Esophagus (tissue), 2 donors: ENCODE results near the gene PITPNC1. TPM values are rescaled to one million over a fixed set of nuclear protein-coding genes. Genes with fewer than 3 reads are reported as not detected.
"Not testable (repeated sequence)": the region's sequence is repeated elsewhere in the genome, so short reads cannot be mapped to it uniquely, and the experiment has no call there.

Experiments
- H3K27ac ChIP-seq, 2 donors: one replicate each; pipeline ENCODE4 v1.5.1; 2013; ENCODE audit warnings: low read depth in 2 of 2, mild to moderate bottlenecking in 2 of 2, inconsistent platforms in 1 of 2, low read length in 1 of 2, moderate library complexity in 1 of 2
- H3K27me3 ChIP-seq, 2 donors: one replicate each; pipeline ENCODE4 v1.6.1; 2013; ENCODE audit warnings: low read length in 2 of 2, control low read depth in 1 of 2, mild to moderate bottlenecking in 1 of 2; ENCODE audit not compliant: insufficient read depth in 2 of 2, control insufficient read depth in 1 of 2
- H3K36me3 ChIP-seq, 2 donors: one replicate each; pipeline ENCODE4 v1.6.1; 2013; ENCODE audit warnings: low read length in 1 of 2; ENCODE audit not compliant: control insufficient read depth in 2 of 2, insufficient read depth in 2 of 2
- H3K4me1 ChIP-seq, 2 donors: one replicate each; pipeline ENCODE4 v1.6.1; 2013; ENCODE audit warnings: low read length in 1 of 2; ENCODE audit not compliant: control insufficient read depth in 2 of 2, insufficient read depth in 2 of 2
- H3K4me3 ChIP-seq, 2 donors: one replicate each; pipeline ENCODE4 v1.5.1; 2013; ENCODE audit warnings: low read length in 2 of 2, mild to moderate bottlenecking in 2 of 2, low read depth in 1 of 2, moderate library complexity in 1 of 2
- H3K9me3 ChIP-seq, 2 donors: one replicate each; pipeline ENCODE4 v1.6.1; 2013; ENCODE audit warnings: mild to moderate bottlenecking in 2 of 2, low read depth in 1 of 2, low read length in 1 of 2, moderate library complexity in 1 of 2; ENCODE audit not compliant: control insufficient read depth in 2 of 2, insufficient read depth in 1 of 2
- WGBS, 2 donors: extraction: QIAGEN DNeasy Blood & Tissue Kit; methylation state at CpG; one replicate each; pipeline ENCODE4 v1.1.7; 2013; 5-methylcytosine and 5-hydroxymethylcytosine counted together
- polyA plus RNA-seq, 2 donors: library from polyadenylated mRNA; stranded (reverse); fragments of 200-250 nt; gene quantifications; one replicate each; pipeline ENCODE4 v1.2.3, GENCODE V29; 2013
- donor health status: healthy with polysubstance abuse.
- donor health status: Bipolar disorder and iron deficiency.

The PITPNC1 gene
- polyA plus RNA-seq, 2 donors = 7.9 to 9.6 TPM

- no peaks in the 10 kb centered on the region for H3K36me3 ChIP-seq
- WGBS, 2 donors = 0 to 1% methylated on average over 53 to 72 of the region's 72 CpGs
- H3K27ac ChIP-seq = peak overlapping the region; percentile 80 to 84
- no peaks in the 10 kb centered on the region for H3K27me3 ChIP-seq
- no peaks in the 10 kb centered on the region for H3K4me1 ChIP-seq
- no peaks in the 10 kb centered on the region for H3K9me3 ChIP-seq
- peak overlapping the region; percentile 71 to 81 for H3K4me3 ChIP-seq
These were observed 1.6 kb downstream of the PITPNC1 start for GRCh38 chr17:67378454-67379250.

DNA sequence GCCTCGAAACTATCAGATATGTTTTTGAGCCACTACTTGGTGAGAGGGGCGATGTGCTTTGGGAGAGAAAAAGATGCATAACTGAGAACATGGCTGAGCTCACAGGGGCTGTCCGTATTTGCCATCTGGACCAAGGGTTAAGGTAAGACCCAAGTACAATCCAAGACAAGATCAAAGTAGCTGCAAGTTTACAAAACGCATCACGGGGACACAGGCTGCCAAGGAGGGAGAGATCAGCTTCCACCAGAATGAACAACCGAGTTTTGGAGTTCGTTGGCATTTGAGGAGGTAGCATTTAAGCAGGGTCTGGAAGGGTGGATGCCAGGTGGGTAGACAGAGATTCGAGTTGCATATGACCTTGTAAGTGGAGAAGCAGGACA lies 2.2 kb downstream of the PITPNC1 start:
- no peaks in the 10 kb centered on the region for H3K27me3 ChIP-seq
- H3K4me3 ChIP-seq = peak overlapping the region; percentile 71 to 81
- no peaks in the 10 kb centered on the region for H3K36me3 ChIP-seq
- no peaks in the 10 kb centered on the region for H3K9me3 ChIP-seq
- H3K4me1 ChIP-seq = no peaks in the 10 kb centered on the region
- 59 to 60% methylated on average over 8 of the region's 8 CpGs for WGBS, 2 donors
- H3K27ac ChIP-seq = peak overlapping the region; percentile 80 to 84

- WGBS, 2 donors = 64 to 76% methylated on average over 1 of the region's 1 CpG
- no peaks in the 10 kb centered on the region for H3K4me1 ChIP-seq
- no peaks in the 10 kb centered on the region for H3K9me3 ChIP-seq
- no peak overlapping the region for H3K4me3 ChIP-seq
- H3K27me3 ChIP-seq = no peaks in the 10 kb centered on the region
- H3K27ac ChIP-seq = no peak overlapping the region
- no peaks in the 10 kb centered on the region for H3K36me3 ChIP-seq
These were observed 4.8 kb downstream of the PITPNC1 start for GRCh38 chr17:67381929-67382257.

DNA sequence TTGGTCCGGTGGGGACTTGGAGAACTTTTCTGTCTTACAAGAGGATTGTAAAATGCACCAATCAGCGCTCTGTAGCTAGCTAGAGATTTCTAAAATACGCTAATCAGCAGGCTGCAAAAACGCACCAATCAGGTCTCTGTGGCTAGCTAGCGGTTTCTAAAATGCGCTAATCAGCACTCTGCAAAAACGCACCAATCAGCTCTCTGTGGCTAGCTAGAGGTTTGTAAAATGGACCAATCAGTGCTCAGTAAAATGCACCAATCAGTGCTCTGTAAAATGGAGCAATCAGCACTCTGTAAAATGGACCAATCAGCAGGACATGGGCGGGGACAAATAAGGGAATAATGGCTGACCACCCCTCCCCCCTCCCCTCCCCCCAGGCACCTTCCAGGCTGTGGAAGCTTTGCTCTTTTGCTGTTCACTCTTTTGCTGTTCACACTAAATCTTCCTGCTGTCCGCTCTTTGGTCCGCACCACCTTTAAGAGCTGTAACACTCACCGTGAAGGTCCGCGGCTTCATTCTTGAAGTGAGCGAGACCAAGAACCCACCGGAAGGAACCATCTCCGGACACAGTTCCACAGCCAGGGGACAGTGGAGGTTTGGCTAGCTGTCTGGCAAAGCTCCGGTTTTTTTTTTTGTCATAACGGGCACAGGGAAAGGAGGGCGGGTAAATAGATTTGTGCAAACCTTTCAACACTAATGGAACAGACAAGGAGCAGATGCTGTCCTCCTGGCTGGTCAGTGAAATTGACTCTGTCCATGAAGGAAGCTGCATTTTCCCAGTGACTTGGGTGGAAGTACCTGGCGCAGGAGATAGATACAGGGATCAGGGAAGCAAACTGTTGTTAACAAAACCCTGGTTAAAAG lies 8.3 kb downstream of the PITPNC1 start:
- 91 to 94% methylated on average over 20 of the region's 20 CpGs for WGBS, 2 donors
- Histone ChIP-seq H3K27ac (no peak overlapping the region), H3K36me3 (no peaks in the 10 kb centered on the region), H3K4me3 (no peak overlapping the region), H3K27me3 (no peaks in the 10 kb centered on the region), H3K9me3 (no peaks in the 10 kb centered on the region), H3K4me1 (peaks cover 2% of the 10 kb centered on the region in 2 donors)

GRCh38 chr17:67386965-67387551 lies 10.0 kb downstream of the PITPNC1 start:
- Histone ChIP-seq H3K4me1 (peaks cover 4 to 5% of the 10 kb centered on the region in 2 donors), H3K27me3 (no peaks in the 10 kb centered on the region), H3K36me3 (no peaks in the 10 kb centered on the region), H3K27ac (no peak overlapping the region), H3K4me3 (no peak overlapping the region), H3K9me3 (no peaks in the 10 kb centered on the region)
- WGBS, 2 donors = 69 to 77% methylated on average over 16 of the region's 16 CpGs

DNA sequence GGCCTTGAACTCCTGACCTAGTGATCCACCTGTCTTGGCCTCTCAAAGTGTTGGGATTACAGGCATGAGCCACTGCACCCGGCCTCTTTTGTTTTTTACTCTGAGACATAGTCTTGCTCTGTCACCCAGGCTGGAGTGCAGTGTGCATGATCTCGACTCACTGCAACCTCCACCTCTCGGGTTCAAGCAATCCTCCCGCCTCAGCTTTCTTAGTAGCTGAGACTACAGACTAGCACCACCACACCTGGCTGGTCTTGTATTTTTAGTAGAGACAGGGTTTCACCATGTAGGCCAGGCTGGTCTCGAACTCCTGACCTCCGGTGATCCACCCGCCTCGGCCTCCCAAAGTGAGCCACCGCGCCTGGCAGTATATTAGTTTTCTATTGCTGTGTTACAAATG lies 11.5 kb downstream of the PITPNC1 start:
- H3K27ac ChIP-seq = not testable (repeated sequence)
- WGBS, 2 donors = 97 to 98% methylated on average over 10 of the region's 10 CpGs

DNA sequence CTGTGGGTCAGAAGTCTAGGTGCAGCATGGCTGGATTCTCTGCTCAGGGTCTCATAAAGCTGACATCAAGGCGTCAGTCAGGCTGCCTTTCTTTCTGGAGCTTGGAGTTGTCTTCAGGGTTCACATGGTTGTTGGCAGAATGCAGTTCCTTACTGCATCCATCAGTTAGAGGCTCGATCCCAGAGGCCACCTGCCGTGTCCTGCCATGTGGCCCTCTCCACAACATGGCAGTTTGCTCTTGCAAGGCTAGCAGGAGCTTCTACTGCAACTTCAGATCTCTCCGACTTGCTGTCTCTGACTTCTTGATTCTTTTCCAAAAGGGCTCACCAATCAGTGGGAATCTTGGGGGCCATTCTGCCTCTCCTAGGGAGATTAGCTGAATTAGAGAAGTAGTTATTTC lies 11.9 kb downstream of the PITPNC1 start:
- no peak overlapping the region for H3K27ac ChIP-seq
- peaks cover 4 to 5% of the 10 kb centered on the region in 2 donors for H3K4me1 ChIP-seq
- H3K4me3 ChIP-seq = no peak overlapping the region
- WGBS, 2 donors = 86 to 92% methylated on average over 4 of the region's 4 CpGs
- H3K9me3 ChIP-seq = no peaks in the 10 kb centered on the region
- no peaks in the 10 kb centered on the region for H3K27me3 ChIP-seq
- no peaks in the 10 kb centered on the region for H3K36me3 ChIP-seq

More for the DNA sequence above, 11.5 kb downstream of the PITPNC1 start:
- H3K27me3 ChIP-seq, H3K4me3 ChIP-seq, H3K36me3 ChIP-seq, H3K9me3 ChIP-seq, H3K4me1 ChIP-seq: not testable (repeated sequence)

- Histone ChIP-seq H3K36me3 (no peaks in the 10 kb centered on the region), H3K27ac (peak overlapping the region in 1 of 2 donors; percentile 26)
- WGBS, 2 donors = 62 to 71% methylated on average over 6 of the region's 6 CpGs
These were observed 13.0 kb downstream of the PITPNC1 start for GRCh38 chr17:67390006-67390645.

DNA sequence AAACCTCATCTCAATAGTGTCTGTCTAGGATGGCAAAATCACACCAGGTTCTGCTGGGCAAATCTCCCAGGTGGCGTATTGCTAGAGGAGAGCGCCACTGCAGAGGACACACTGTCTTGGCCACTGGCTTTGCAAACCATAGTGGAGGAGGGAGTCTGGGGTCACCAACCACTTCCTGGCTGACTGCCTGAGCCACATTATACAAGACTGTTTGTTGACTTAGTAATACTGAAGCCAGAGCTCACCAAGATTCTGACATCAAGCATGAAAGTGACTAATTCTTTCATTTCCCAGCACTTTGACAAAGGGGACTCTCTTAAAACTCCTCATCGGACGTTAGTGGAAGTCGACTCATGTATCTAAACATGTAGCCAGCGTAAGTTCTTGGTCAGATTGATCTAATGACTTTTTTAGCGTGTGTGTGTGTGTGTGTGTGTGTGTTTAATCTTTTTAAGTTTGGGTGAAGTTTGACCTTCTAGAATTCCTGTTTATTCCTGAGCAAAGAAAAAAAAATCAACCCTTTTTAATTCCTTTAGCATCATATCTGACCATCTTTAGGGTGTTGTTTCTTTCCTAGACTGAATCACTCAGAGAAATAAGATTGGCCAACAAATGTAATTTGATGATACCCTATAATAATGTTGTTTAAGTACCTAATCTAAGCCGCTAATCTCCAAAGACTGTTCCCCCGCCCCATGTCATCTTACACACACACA lies 13.7 kb downstream of the PITPNC1 start:
- Histone ChIP-seq H3K36me3 (no peaks in the 10 kb centered on the region), H3K4me3 (no peak overlapping the region), H3K9me3 (no peaks in the 10 kb centered on the region), H3K4me1 (peaks cover 4 to 5% of the 10 kb centered on the region in 2 donors), H3K27me3 (no peaks in the 10 kb centered on the region), H3K27ac (peak overlapping the region in 1 of 2 donors; percentile 26)
- 37 to 43% methylated on average over 9 of the region's 9 CpGs for WGBS, 2 donors

More at GRCh38 chr17:67390006-67390645, 13.0 kb downstream of the PITPNC1 start:
- peaks cover 4 to 5% of the 10 kb centered on the region in 2 donors for H3K4me1 ChIP-seq
- no peaks in the 10 kb centered on the region for H3K27me3 ChIP-seq
- H3K9me3 ChIP-seq = no peaks in the 10 kb centered on the region
- no peak overlapping the region for H3K4me3 ChIP-seq
